Dedifferentiated amniotic fluid mesenchymal stem cell (primary cell): ENCODE results near the gene AHSG.

Experiments used
- DNase-seq: peaks from one replicate; pipeline ENCODE4 v3.0.0-alpha.2; 2016; ENCODE audit errors: extremely low spot score

Gene AHSG

GRCh38 chr3:186593862-186594261 lies 19.0 kb upstream of the AHSG start:
- DNase-seq: no peak

- no peak for DNase-seq
These were observed 18.2 kb upstream of the AHSG start for GRCh38 chr3:186594591-186595113.

GRCh38 chr3:186596568-186597287 lies 16.1 kb upstream of the AHSG start:
- no peak for DNase-seq

- DNase-seq: no peak
These were observed 14.6 kb upstream of the AHSG start for GRCh38 chr3:186598108-186598784.

- DNase-seq: no peak
These were observed 14.1 kb upstream of the AHSG start for GRCh38 chr3:186598794-186599141.

GRCh38 chr3:186599142-186599784 lies 13.6 kb upstream of the AHSG start:
- no peak for DNase-seq

GRCh38 chr3:186599785-186600166 lies 13.1 kb upstream of the AHSG start:
- no peak for DNase-seq

GRCh38 chr3:186600896-186601295 lies 12.0 kb upstream of the AHSG start:
- no peak for DNase-seq

- DNase-seq: no peak
These were observed 9.7 kb upstream of the AHSG start for GRCh38 chr3:186603159-186603558.

- no peak for DNase-seq
These were observed 7.8 kb upstream of the AHSG start for GRCh38 chr3:186605078-186605477.

- DNase-seq: no peak
These were observed 7.0 kb upstream of the AHSG start for GRCh38 chr3:186605561-186606545.

GRCh38 chr3:186608624-186609215 lies 4.1 kb upstream of the AHSG start:
- no peak for DNase-seq

- no peak for DNase-seq
These were observed 3.5 kb upstream of the AHSG start for GRCh38 chr3:186609247-186609868.

GRCh38 chr3:186612065-186612464 lies 795 bp upstream of the AHSG start:
- no peak for DNase-seq

- DNase-seq: no peak
These were observed 891 bp downstream of the AHSG start for GRCh38 chr3:186613637-186614265.

GRCh38 chr3:186614266-186614596 lies 1.4 kb downstream of the AHSG start:
- DNase-seq: no peak

GRCh38 chr3:186614597-186615483 lies 2.0 kb downstream of the AHSG start:
- peak; percentile 66 for DNase-seq

GRCh38 chr3:186616299-186616617 lies 3.4 kb downstream of the AHSG start:
- DNase-seq: no peak
